GM19395 (cell line): ENCODE results near the gene TMEM204.
"Not testable (repeated sequence)": the region's sequence is repeated elsewhere in the genome, so short reads cannot be mapped to it uniquely, and the experiment has no call there.

ENCODE experiments used
- ATAC-seq: cut with Tn5 transposase; IDR thresholded peaks from one replicate; pipeline ENCODE4 v1.9.1; 2021; ENCODE audit warnings: mild to moderate bottlenecking, moderate library complexity; ENCODE audit not compliant: unreplicated experiment

Gene TMEM204

GRCh38 chr16:1581804-1582203 is 48.3 kb downstream of the TMEM204 start:
- no peak for ATAC-seq

GRCh38 chr16:1583180-1583579 is 49.7 kb downstream of the TMEM204 start:
- ATAC-seq, result no peak

- ATAC-seq, result no peak
Observed at GRCh38 chr16:1584926-1585484, 51.5 kb downstream of the TMEM204 start.

GRCh38 chr16:1590366-1590765 is 56.9 kb downstream of the TMEM204 start:
- no peak for ATAC-seq

- ATAC-seq, result no peak
Observed at GRCh38 chr16:1590930-1591705, 57.7 kb downstream of the TMEM204 start.

GRCh38 chr16:1592446-1592845 is 59.0 kb downstream of the TMEM204 start:
- no peak for ATAC-seq

GRCh38 chr16:1595511-1595910 is 62.0 kb downstream of the TMEM204 start:
- not testable (repeated sequence) for ATAC-seq

GRCh38 chr16:1596516-1596915 is 63.0 kb downstream of the TMEM204 start:
- no peak for ATAC-seq

GRCh38 chr16:1597154-1597553 is 63.7 kb downstream of the TMEM204 start:
- ATAC-seq, result no peak

GRCh38 chr16:1601031-1601430 is 67.6 kb downstream of the TMEM204 start:
- ATAC-seq, result no peak

GRCh38 chr16:1601489-1601888 is 68.0 kb downstream of the TMEM204 start:
- ATAC-seq, result no peak

- no peak for ATAC-seq
Observed at GRCh38 chr16:1602285-1602684, 68.8 kb downstream of the TMEM204 start.
